ENCODE results near the gene STAT4.
A peak's percentile ranks its signal among the peaks of the same experiment; 100 is the strongest.

The STAT4 gene

GRCh38 chr2:191031256-191031655 is 119.5 kb downstream of the STAT4 start:
- Histone ChIP-seq H3K4me2 (ENCODE audit: low read length, poor library complexity, severe bottlenecking) (no peak overlapping the region), H2BK15ac (ENCODE audit: low read depth, poor library complexity, severe bottlenecking) (no peak overlapping the region), H4K91ac (ENCODE audit: low read length) (no peak overlapping the region), H3K27me3 (ENCODE audit: control insufficient read depth in 1 of 2, insufficient read depth in 1 of 2, low read length in 2 of 2) (no peaks in the 10 kb centered on the region), H3K36me3 (ENCODE audit: control insufficient read depth in 1 of 2, insufficient read depth in 2 of 2, low read depth in 1 of 2, low read length in 2 of 2) (peaks cover 0 to 3% of the 10 kb centered on the region in 2 experiments), H3K9ac (ENCODE audit: low read length) (peak overlapping the region; percentile 49), H2BK120ac (ENCODE audit: low read depth, low read length) (no peak overlapping the region), H3K4me3 (ENCODE audit: insufficient read depth in 1 of 2, low read depth in 1 of 2, low read length in 2 of 2) (no peak overlapping the region), H3K9me3 (ENCODE audit: control insufficient read depth, low read length) (no peaks in the 10 kb centered on the region), H3K4me1 (ENCODE audit: control insufficient read depth, insufficient read depth, low read depth, low read length) (no peaks in the 10 kb centered on the region), H2BK12ac (ENCODE audit: low read length in 2 of 2) (no peak overlapping the region), H2BK5ac (ENCODE audit: low read depth, low read length, poor library complexity, severe bottlenecking) (no peak overlapping the region), H4K8ac (ENCODE audit: low read length) (no peak overlapping the region), H3K4ac (ENCODE audit: low read depth in 1 of 2, low read length in 2 of 2) (no peak overlapping the region), H2AK5ac (ENCODE audit: low read length, severe bottlenecking) (no peak overlapping the region), H3K23ac (ENCODE audit: low read length in 2 of 2) (no peak overlapping the region), H3K18ac (ENCODE audit: low read depth in 1 of 2, low read length in 2 of 2) (no peak overlapping the region), H3K14ac (ENCODE audit: low read length in 2 of 2) (no peak overlapping the region), H2AFZ (ENCODE audit: low read depth, low read length) (no peak overlapping the region), H3K79me1 (replicated peaks; ENCODE audit: low read length, poor library complexity, severe bottlenecking) (no peaks in the 10 kb centered on the region), H3K27ac (ENCODE audit: low read length, poor library complexity, severe bottlenecking) (no peak overlapping the region)
- DNase-seq: no peak
- WGBS: 100% methylated on average over 2 of the region's 2 CpGs

DNA sequence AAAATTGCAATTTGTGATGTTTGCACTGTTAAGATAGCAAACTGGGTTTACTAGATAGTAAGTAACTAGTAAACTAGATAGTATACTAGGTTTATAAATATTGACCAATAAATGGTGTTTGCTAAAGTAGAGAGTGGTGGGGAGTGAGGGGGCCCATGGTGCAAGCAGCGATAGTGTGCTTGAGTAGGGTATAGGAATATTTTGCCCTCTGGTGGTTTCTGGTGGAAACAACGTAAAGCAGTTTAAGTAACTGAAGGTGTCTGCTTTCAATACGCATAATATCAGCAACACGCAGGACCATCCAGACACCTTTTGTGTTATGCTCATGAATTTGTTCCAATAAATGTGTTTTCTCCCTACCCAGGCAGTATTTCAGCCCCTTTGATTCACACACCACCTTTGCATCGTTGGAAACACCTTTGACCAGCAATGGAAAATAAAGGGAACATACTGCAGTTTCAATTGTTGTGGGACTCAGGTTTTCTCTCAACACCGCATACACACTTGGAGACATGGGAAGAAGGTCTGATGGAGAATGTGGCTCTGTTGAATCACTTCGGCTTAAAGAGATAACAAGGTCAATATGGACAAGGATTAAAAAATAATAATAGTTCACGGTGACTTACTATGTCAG is 120.2 kb downstream of the STAT4 start:
- Histone ChIP-seq H3K4me1 (ENCODE audit: control insufficient read depth, insufficient read depth, low read depth, low read length) (no peaks in the 10 kb centered on the region), H2BK120ac (ENCODE audit: low read depth, low read length) (no peak overlapping the region), H3K18ac (ENCODE audit: low read depth in 1 of 2, low read length in 2 of 2) (no peak overlapping the region), H4K91ac (ENCODE audit: low read length) (no peak overlapping the region), H3K36me3 (ENCODE audit: control insufficient read depth in 1 of 2, insufficient read depth in 2 of 2, low read depth in 1 of 2, low read length in 2 of 2) (peaks cover 0 to 3% of the 10 kb centered on the region in 2 experiments), H3K23ac (ENCODE audit: low read length in 2 of 2) (no peak overlapping the region), H3K4ac (ENCODE audit: low read depth in 1 of 2, low read length in 2 of 2) (no peak overlapping the region), H3K27me3 (ENCODE audit: control insufficient read depth in 1 of 2, insufficient read depth in 1 of 2, low read length in 2 of 2) (no peaks in the 10 kb centered on the region), H3K79me1 (replicated peaks; ENCODE audit: low read length, poor library complexity, severe bottlenecking) (no peaks in the 10 kb centered on the region), H2AK5ac (ENCODE audit: low read length, severe bottlenecking) (no peak overlapping the region), H3K9ac (ENCODE audit: low read length) (peak overlapping the region; percentile 49), H3K27ac (ENCODE audit: low read length, poor library complexity, severe bottlenecking) (no peak overlapping the region), H3K14ac (ENCODE audit: low read length in 2 of 2) (no peak overlapping the region), H2AFZ (ENCODE audit: low read depth, low read length) (no peak overlapping the region), H3K4me2 (ENCODE audit: low read length, poor library complexity, severe bottlenecking) (no peak overlapping the region), H2BK5ac (ENCODE audit: low read depth, low read length, poor library complexity, severe bottlenecking) (no peak overlapping the region), H3K4me3 (ENCODE audit: insufficient read depth in 1 of 2, low read depth in 1 of 2, low read length in 2 of 2) (no peak overlapping the region), H3K9me3 (ENCODE audit: control insufficient read depth, low read length) (no peaks in the 10 kb centered on the region), H2BK12ac (ENCODE audit: low read length in 2 of 2) (no peak overlapping the region), H2BK15ac (ENCODE audit: low read depth, poor library complexity, severe bottlenecking) (no peak overlapping the region), H4K8ac (ENCODE audit: low read length) (no peak overlapping the region)
- DNase-seq: peak; percentile 63
- WGBS: 62% methylated on average over 7 of the region's 8 CpGs

DNA sequence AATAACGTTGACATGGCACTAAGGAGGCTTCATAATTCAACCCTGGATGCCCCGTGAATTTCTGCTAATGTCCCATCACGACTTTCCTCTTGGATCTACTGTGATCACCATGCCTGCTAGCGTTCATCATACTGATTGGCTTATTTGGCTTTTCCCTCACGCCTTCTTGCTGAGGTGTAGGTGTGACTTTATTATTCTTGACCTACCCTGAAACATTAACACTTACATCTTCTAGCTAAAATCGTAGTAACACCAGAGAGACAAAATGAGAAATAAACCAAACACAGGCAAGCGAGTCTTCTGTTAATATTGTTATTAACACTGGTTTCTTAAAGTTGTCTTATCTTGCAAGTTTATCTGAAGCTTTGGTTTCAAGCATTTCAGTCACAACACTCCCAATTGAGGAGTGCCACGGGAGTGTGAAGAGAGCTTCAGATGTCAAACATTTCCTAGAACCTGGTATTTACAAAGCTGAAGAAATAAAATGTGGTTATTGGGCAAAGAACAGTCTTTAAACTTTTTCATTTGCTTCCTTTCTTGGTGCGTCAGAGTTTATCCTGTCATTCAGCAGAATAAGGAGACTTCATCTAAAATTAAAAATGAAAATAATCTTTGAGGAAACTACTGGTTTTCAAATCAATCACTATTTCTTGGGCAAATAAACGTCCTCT is 121.4 kb downstream of the STAT4 start:
- H3K79me1 ChIP-seq (replicated peaks; ENCODE audit: low read length, poor library complexity, severe bottlenecking): no peaks in the 10 kb centered on the region
- H2AK5ac ChIP-seq (ENCODE audit: low read length, severe bottlenecking): no peak overlapping the region
- H2BK120ac ChIP-seq (ENCODE audit: low read depth, low read length): no peak overlapping the region
- no peak overlapping the region for H3K18ac ChIP-seq (ENCODE audit: low read depth in 1 of 2, low read length in 2 of 2)
- H2BK15ac ChIP-seq (ENCODE audit: low read depth, poor library complexity, severe bottlenecking): no peak overlapping the region
- H3K27ac ChIP-seq (ENCODE audit: low read length, poor library complexity, severe bottlenecking): no peak overlapping the region
- H3K4me1 ChIP-seq (ENCODE audit: control insufficient read depth, insufficient read depth, low read depth, low read length): no peaks in the 10 kb centered on the region
- WGBS: 81% methylated on average over 5 of the region's 10 CpGs
- H3K4ac ChIP-seq (ENCODE audit: low read depth in 1 of 2, low read length in 2 of 2): no peak overlapping the region
- peak overlapping the region; percentile 42 for H2AFZ ChIP-seq (ENCODE audit: low read depth, low read length)
- no peak overlapping the region for H3K23ac ChIP-seq (ENCODE audit: low read length in 2 of 2)
- no peak overlapping the region for H2BK5ac ChIP-seq (ENCODE audit: low read depth, low read length, poor library complexity, severe bottlenecking)
- no peaks in the 10 kb centered on the region for H3K27me3 ChIP-seq (ENCODE audit: control insufficient read depth in 1 of 2, insufficient read depth in 1 of 2, low read length in 2 of 2)
- no peak overlapping the region for H4K8ac ChIP-seq (ENCODE audit: low read length)
- peaks cover 0 to 3% of the 10 kb centered on the region in 2 experiments for H3K36me3 ChIP-seq (ENCODE audit: control insufficient read depth in 1 of 2, insufficient read depth in 2 of 2, low read depth in 1 of 2, low read length in 2 of 2)
- H3K9me3 ChIP-seq (ENCODE audit: control insufficient read depth, low read length): no peaks in the 10 kb centered on the region
- no peak for DNase-seq
- H3K4me3 ChIP-seq (ENCODE audit: insufficient read depth in 1 of 2, low read depth in 1 of 2, low read length in 2 of 2): no peak overlapping the region
- H3K14ac ChIP-seq (ENCODE audit: low read length in 2 of 2): peak overlapping the region in 1 of 2 experiments; percentile 48
- no peak overlapping the region for H3K4me2 ChIP-seq (ENCODE audit: low read length, poor library complexity, severe bottlenecking)
- no peak overlapping the region for H4K91ac ChIP-seq (ENCODE audit: low read length)
- H3K9ac ChIP-seq (ENCODE audit: low read length): no peak overlapping the region
- H2BK12ac ChIP-seq (ENCODE audit: low read length in 2 of 2): no peak overlapping the region

DNA sequence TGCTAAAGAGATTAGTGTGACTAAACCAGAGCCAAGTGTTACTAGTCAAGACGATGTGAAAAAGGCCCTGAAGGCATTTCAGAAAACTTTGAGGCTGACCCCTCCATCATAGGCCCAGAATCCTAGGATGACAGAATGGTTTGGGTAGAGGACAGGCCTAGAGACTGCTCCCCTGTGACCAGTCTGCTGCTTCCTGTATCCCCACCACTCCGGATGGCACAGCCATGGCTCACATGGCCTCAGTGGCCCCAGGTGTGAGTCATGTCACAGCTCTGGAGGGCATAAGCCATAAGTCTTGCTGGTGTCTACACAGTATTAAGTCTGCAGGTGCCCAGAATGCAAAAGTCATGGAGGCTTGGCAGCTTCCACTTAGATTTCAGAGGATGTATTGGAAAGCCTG is 124.4 kb downstream of the STAT4 start:
- 44% methylated on average over 2 of the region's 2 CpGs for WGBS
- Histone ChIP-seq H2AFZ (ENCODE audit: low read depth, low read length) (no peak overlapping the region), H3K36me3 (ENCODE audit: control insufficient read depth in 1 of 2, insufficient read depth in 2 of 2, low read depth in 1 of 2, low read length in 2 of 2) (peaks cover 0 to 3% of the 10 kb centered on the region in 2 experiments)

More for the DNA sequence above, 124.4 kb downstream of the STAT4 start:
- Histone ChIP-seq H4K8ac (ENCODE audit: low read length) (peak overlapping the region; percentile 27), H3K14ac (ENCODE audit: low read length in 2 of 2) (peak overlapping the region in 1 of 2 experiments; percentile 26), H3K4me1 (ENCODE audit: control insufficient read depth, insufficient read depth, low read depth, low read length) (peaks cover 2% of the 10 kb centered on the region), H3K27ac (ENCODE audit: low read length, poor library complexity, severe bottlenecking) (no peak overlapping the region), H2AK5ac (ENCODE audit: low read length, severe bottlenecking) (peak overlapping the region; percentile 53), H3K23ac (ENCODE audit: low read length in 2 of 2) (no peak overlapping the region), H4K91ac (ENCODE audit: low read length) (no peak overlapping the region), H3K27me3 (ENCODE audit: control insufficient read depth in 1 of 2, insufficient read depth in 1 of 2, low read length in 2 of 2) (no peaks in the 10 kb centered on the region), H3K9ac (ENCODE audit: low read length) (no peak overlapping the region), H3K79me1 (replicated peaks; ENCODE audit: low read length, poor library complexity, severe bottlenecking) (no peaks in the 10 kb centered on the region), H3K18ac (ENCODE audit: low read depth in 1 of 2, low read length in 2 of 2) (no peak overlapping the region), H3K9me3 (ENCODE audit: control insufficient read depth, low read length) (no peaks in the 10 kb centered on the region), H2BK12ac (ENCODE audit: low read length in 2 of 2) (no peak overlapping the region), H2BK120ac (ENCODE audit: low read depth, low read length) (no peak overlapping the region), H3K4ac (ENCODE audit: low read depth in 1 of 2, low read length in 2 of 2) (no peak overlapping the region), H2BK5ac (ENCODE audit: low read depth, low read length, poor library complexity, severe bottlenecking) (no peak overlapping the region), H3K4me2 (ENCODE audit: low read length, poor library complexity, severe bottlenecking) (no peak overlapping the region), H2BK15ac (ENCODE audit: low read depth, poor library complexity, severe bottlenecking) (no peak overlapping the region), H3K4me3 (ENCODE audit: insufficient read depth in 1 of 2, low read depth in 1 of 2, low read length in 2 of 2) (no peak overlapping the region)
- no peak for DNase-seq

Data from mesenchymal stem cell (in vitro differentiated cells and primary cell).